ENCODE data around the gene PTMS. TPM values are rescaled to one million over a fixed set of nuclear protein-coding genes. Genes with fewer than 3 reads are reported as not detected.

Gene PTMS
- total RNA-seq, 6 donors from 2014 or later, result 142 to 463 (median 224) TPM

GRCh38 chr12:6783828-6784227 lies 17.7 kb downstream of the PTMS start:
- no peak for DNase-seq
- TF ChIP-seq EP300 (IDR thresholded peaks at IDR 0.05), result no peak
- TF ChIP-seq CTCF (IDR thresholded peaks at IDR 0.05), result no peak
- TF ChIP-seq POLR2A (IDR thresholded peaks at IDR 0.05), result no peak
- TF ChIP-seq POLR2AphosphoS5 (IDR thresholded peaks at IDR 0.05), result no peak
- ATAC-seq (ENCODE audit: low FRiP score in 2 of 2), result no peak
- 90 to 96% methylated on average over 9 of the region's 9 CpGs for WGBS, 2 donors
- no peak overlapping the region for H3K4me3 ChIP-seq
- H3K9me3 ChIP-seq, result no peaks in the 10 kb centered on the region
- peaks cover 10 to 31% (median 13%) of the 10 kb centered on the region in 4 donors for H3K4me1 ChIP-seq
- H3K27ac ChIP-seq, result no peak overlapping the region
- H3K27me3 ChIP-seq, result no peaks in the 10 kb centered on the region
- no peaks in the 10 kb centered on the region for H3K36me3 ChIP-seq

- 71 to 94% methylated on average over 4 to 5 of the region's 5 CpGs for WGBS, 2 donors
- Histone ChIP-seq H3K9me3 (no peaks in the 10 kb centered on the region), H3K36me3 (no peaks in the 10 kb centered on the region), H3K27ac (no peak overlapping the region), H3K27me3 (no peaks in the 10 kb centered on the region), H3K4me3 (no peak overlapping the region), H3K4me1 (peaks cover 11 to 30% (median 15%) of the 10 kb centered on the region in 4 donors)
- DNase-seq (no peak), ATAC-seq (ENCODE audit: low FRiP score in 2 of 2) (no peak)
- TF ChIP-seq EP300 (IDR thresholded peaks at IDR 0.05) (no peak), POLR2A (IDR thresholded peaks at IDR 0.05) (no peak), POLR2AphosphoS5 (IDR thresholded peaks at IDR 0.05) (no peak), CTCF (IDR thresholded peaks at IDR 0.05) (no peak)
Measured at GRCh38 chr12:6784296-6784695, 18.1 kb downstream of the PTMS start.

- Histone ChIP-seq H3K9me3 (no peaks in the 10 kb centered on the region), H3K27ac (no peak overlapping the region), H3K4me3 (no peak overlapping the region), H3K36me3 (no peaks in the 10 kb centered on the region), H3K4me1 (peaks cover 11 to 33% (median 15%) of the 10 kb centered on the region in 4 donors), H3K27me3 (no peaks in the 10 kb centered on the region)
- no peak for DNase-seq
- no peak for ATAC-seq (ENCODE audit: low FRiP score in 2 of 2)
- 45 to 55% methylated on average over 5 of the region's 5 CpGs for WGBS, 2 donors
- TF ChIP-seq POLR2AphosphoS5 (IDR thresholded peaks at IDR 0.05), result no peak
- TF ChIP-seq EP300 (IDR thresholded peaks at IDR 0.05), result no peak
- no peak for TF ChIP-seq POLR2A (IDR thresholded peaks at IDR 0.05)
- TF ChIP-seq CTCF (IDR thresholded peaks at IDR 0.05), result no peak
Measured at GRCh38 chr12:6784761-6785160, 18.6 kb downstream of the PTMS start.

GRCh38 chr12:6786416-6787094 lies 20.4 kb downstream of the PTMS start:
- TF ChIP-seq CTCF (IDR thresholded peaks at IDR 0.05), result no peak
- no peak for TF ChIP-seq POLR2A (IDR thresholded peaks at IDR 0.05)
- TF ChIP-seq EP300 (IDR thresholded peaks at IDR 0.05), result no peak
- no peak for TF ChIP-seq POLR2AphosphoS5 (IDR thresholded peaks at IDR 0.05)
- Histone ChIP-seq H3K27me3 (no peaks in the 10 kb centered on the region), H3K27ac (no peak overlapping the region), H3K4me3 (no peak overlapping the region), H3K9me3 (no peaks in the 10 kb centered on the region), H3K4me1 (peaks cover 11 to 35% (median 18%) of the 10 kb centered on the region in 4 donors), H3K36me3 (no peaks in the 10 kb centered on the region)
- DNase-seq, result no peak
- WGBS, 2 donors, result 57 to 61% methylated on average over 9 of the region's 9 CpGs
- no peak for ATAC-seq (ENCODE audit: low FRiP score in 2 of 2)

- Histone ChIP-seq H3K9me3 (no peaks in the 10 kb centered on the region), H3K27me3 (no peaks in the 10 kb centered on the region), H3K4me3 (no peak overlapping the region), H3K27ac (no peak overlapping the region), H3K4me1 (peaks cover 12 to 42% (median 23%) of the 10 kb centered on the region in 4 donors), H3K36me3 (no peaks in the 10 kb centered on the region)
- TF ChIP-seq POLR2A (IDR thresholded peaks at IDR 0.05), result no peak
- no peak for TF ChIP-seq CTCF (IDR thresholded peaks at IDR 0.05)
- no peak for TF ChIP-seq EP300 (IDR thresholded peaks at IDR 0.05)
- no peak for TF ChIP-seq POLR2AphosphoS5 (IDR thresholded peaks at IDR 0.05)
- ATAC-seq (ENCODE audit: low FRiP score in 2 of 2) (no peak), DNase-seq (no peak)
- 91 to 92% methylated on average over 5 of the region's 5 CpGs for WGBS, 2 donors
Measured at GRCh38 chr12:6787309-6787708, 21.1 kb downstream of the PTMS start.

Measured in upper lobe of left lung (tissue), 6 donors.